ENCODE data around the gene SNX24.

GRCh38 chr5:122908108-122908507 lies 62.7 kb downstream of the SNX24 start:
- TF ChIP-seq CTCF (conservative IDR thresholded peaks at IDR 0.05; ENCODE audit: low read depth, low read length) (no peak), EZH2phosphoT487 (IDR thresholded peaks at IDR 0.05; ENCODE audit: borderline replicate concordance, low read length) (no peak)

All from PC-3 (cell line).